Tibial artery (tissue), 4 donors: ENCODE measurements around the gene RPL36AL.

Experiments used
- DNase-seq, 2 donors: peaks; one replicate each; pipeline ENCODE4 v3.0.0-alpha.2; 2019
- H3K27ac ChIP-seq, 2 donors: fragments of 200-600 bp; sonication (generic) in 1 of 2; 1 replicate in 1 of 2; 2 replicates in 1 of 2; pipeline ENCODE4 v1.5.1; 2018 to 2019; ENCODE audit warnings: mild to moderate bottlenecking in 1 of 2
- H3K27me3 ChIP-seq, 2 donors: fragments of 200-600 bp; sonication (generic) in 1 of 2; one replicate each; pipeline versions ENCODE4 v1.5.1 to v1.6.0; 2016 to 2019
- H3K36me3 ChIP-seq, 3 donors: fragments of 200-600 bp; sonication (generic) in 2 of 3; one replicate each; pipeline ENCODE4 v1.5.1; 2016 to 2019; ENCODE audit warnings: mild to moderate bottlenecking in 2 of 3
- H3K4me1 ChIP-seq, 4 donors: fragments of 200-600 bp; sonication (generic) in 2 of 4; 1 replicate in 3 of 4; 2 replicates in 1 of 4; pipeline ENCODE4 v1.5.1; 2016 to 2019
- H3K4me3 ChIP-seq, 2 donors: fragments of 200-600 bp; sonication (generic) in 1 of 2; 1 replicate in 1 of 2; 2 replicates in 1 of 2; pipeline ENCODE4 v1.5.1; 2018 to 2019; ENCODE audit warnings: mild to moderate bottlenecking in 2 of 2
- H3K9me3 ChIP-seq, 3 donors: fragments of 200-600 bp; sonication (generic) in 1 of 3; one replicate each; pipeline ENCODE4 v1.5.1; 2016 to 2019
- intact Hi-C: fragments of 100-400 bp; cut with DNase I; formaldehyde crosslinking; loops from one replicate; pipeline ENCODE4 v1.15.0; 2023; ENCODE audit warnings: low total_unique reads
- TF ChIP-seq, protein P1 (sequence below), 2 experiments: fragments of 200-600 bp in 1 of 2; fragments of 450-650 bp in 1 of 2; IDR thresholded peaks; one replicate each; pipeline ENCODE4 v1.5.1; 2017 to 2019; ENCODE audit warnings: antibody characterized with exemption in 2 of 2, mild to moderate bottlenecking in 1 of 2, moderate library complexity in 1 of 2

Gene RPL36AL

GRCh38 chr14:49569281-49569680 is 51.1 kb downstream of the RPL36AL start:
- H3K4me1 ChIP-seq = no peaks in the 10 kb centered on the region
- peaks cover 0 to 12% (median 4%) of the 10 kb centered on the region in 3 donors for H3K36me3 ChIP-seq
- TF ChIP-seq, protein P1, sequence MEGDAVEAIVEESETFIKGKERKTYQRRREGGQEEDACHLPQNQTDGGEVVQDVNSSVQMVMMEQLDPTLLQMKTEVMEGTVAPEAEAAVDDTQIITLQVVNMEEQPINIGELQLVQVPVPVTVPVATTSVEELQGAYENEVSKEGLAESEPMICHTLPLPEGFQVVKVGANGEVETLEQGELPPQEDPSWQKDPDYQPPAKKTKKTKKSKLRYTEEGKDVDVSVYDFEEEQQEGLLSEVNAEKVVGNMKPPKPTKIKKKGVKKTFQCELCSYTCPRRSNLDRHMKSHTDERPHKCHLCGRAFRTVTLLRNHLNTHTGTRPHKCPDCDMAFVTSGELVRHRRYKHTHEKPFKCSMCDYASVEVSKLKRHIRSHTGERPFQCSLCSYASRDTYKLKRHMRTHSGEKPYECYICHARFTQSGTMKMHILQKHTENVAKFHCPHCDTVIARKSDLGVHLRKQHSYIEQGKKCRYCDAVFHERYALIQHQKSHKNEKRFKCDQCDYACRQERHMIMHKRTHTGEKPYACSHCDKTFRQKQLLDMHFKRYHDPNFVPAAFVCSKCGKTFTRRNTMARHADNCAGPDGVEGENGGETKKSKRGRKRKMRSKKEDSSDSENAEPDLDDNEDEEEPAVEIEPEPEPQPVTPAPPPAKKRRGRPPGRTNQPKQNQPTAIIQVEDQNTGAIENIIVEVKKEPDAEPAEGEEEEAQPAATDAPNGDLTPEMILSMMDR (IDR thresholded peaks at IDR 0.05) = no peak
- no peak overlapping the region for H3K4me3 ChIP-seq
- no peaks in the 10 kb centered on the region for H3K9me3 ChIP-seq
- intact Hi-C loops = no loop called here
- H3K27ac ChIP-seq = no peak overlapping the region
- DNase-seq = no peak
- H3K27me3 ChIP-seq = no peaks in the 10 kb centered on the region
